HT-29 (cell line): ENCODE data around the gene OR2H1. TPM values are rescaled to one million over a fixed set of nuclear protein-coding genes. Genes with fewer than 3 reads are reported as not detected.

Experiments used
- DNase-seq: peaks from one replicate; pipeline ENCODE4 v3.0.0-alpha.2; 2015; ENCODE audit warnings: low spot score
- total RNA-seq: library from RNA; depleted of rRNA; stranded (reverse); fragments of >200 nt; shearing (Covaris generic); gene quantifications from 2 replicates; pipeline ENCODE4 v1.2.3, GENCODE V29; 2014; rRNA removed

Gene OR2H1
- total RNA-seq, 1 experiment from 2014 or later = not detected

DNA sequence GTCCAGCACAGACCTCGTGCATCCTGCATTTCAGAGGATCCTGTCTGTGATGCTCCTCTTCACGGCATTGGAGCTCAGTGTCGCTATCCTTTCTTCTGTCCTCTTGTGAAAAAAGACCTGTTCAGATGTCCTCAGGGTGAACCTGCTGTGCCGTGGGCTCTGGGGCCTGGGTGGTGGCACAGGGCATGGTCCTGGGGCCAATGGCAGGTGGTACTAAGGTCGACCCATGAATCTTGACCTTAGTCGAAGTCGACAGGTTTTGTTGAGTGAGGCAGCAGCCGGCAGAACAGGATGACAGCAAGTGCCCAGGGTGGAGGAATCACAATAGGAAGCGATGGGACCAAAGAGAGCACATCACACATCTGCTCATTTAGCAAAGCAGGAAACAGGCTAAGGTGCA lies 52.8 kb downstream of the OR2H1 start:
- DNase-seq = no peak

GRCh38 chr6:29510202-29510601 lies 53.2 kb downstream of the OR2H1 start:
- no peak for DNase-seq

GRCh38 chr6:29510746-29511300 lies 53.9 kb downstream of the OR2H1 start:
- no peak for DNase-seq

Other genes starting within 250 kb of the OR2H1 start
- gene OR14J1, start 155.5 kb upstream of the OR2H1 start, total RNA-seq = not detected in 2 replicates
- gene OR5V1, start 88.3 kb upstream of the OR2H1 start, total RNA-seq = not detected in 2 replicates
- gene OR12D3, start 81.9 kb upstream of the OR2H1 start, total RNA-seq = not detected in 2 replicates
- gene OR12D2, start 61.5 kb upstream of the OR2H1 start, total RNA-seq = not detected in 2 replicates
- gene OR12D1, start 42.2 kb upstream of the OR2H1 start, total RNA-seq = not detected in 2 replicates
- not detected in 2 replicates for gene OR10C1, start 17.8 kb upstream of the OR2H1 start, total RNA-seq
- not detected in 2 replicates for gene OR11A1, start 84 bp upstream of the OR2H1 start, total RNA-seq
- gene MAS1L, start 30.8 kb downstream of the OR2H1 start, total RNA-seq = not detected in 2 replicates
- gene UBD, start 102.6 kb downstream of the OR2H1 start, total RNA-seq = not detected in 2 replicates
- not detected in 2 replicates for gene OR2H2, start 128.0 kb downstream of the OR2H1 start, total RNA-seq
- gene GABBR1, start 176.0 kb downstream of the OR2H1 start, total RNA-seq = 0.10 TPM in 1 of 2 replicates, not detected in the other
- gene MOG, start 199.9 kb downstream of the OR2H1 start, total RNA-seq = not detected in 2 replicates
- gene ZFP57, start 224.0 kb downstream of the OR2H1 start, total RNA-seq = 0.13 TPM in 1 of 2 replicates, not detected in the other